Stimulated activated CD4-positive, alpha-beta T cell treated with anti-CD3 and anti-CD28 coated beads, Interleukin-1b, Interleukin-23, amount 100 ng/mL, for 48 hours (primary cell): Measurements from ENCODE around the gene BRAT1.
A peak's percentile ranks its signal among the peaks of the same experiment; 100 is the strongest.
"Not testable (repeated sequence)": the region's sequence is repeated elsewhere in the genome, so short reads cannot be mapped to it uniquely, and the experiment has no call there.

Source experiments
- DNase-seq: peaks from one replicate; pipeline ENCODE4 v3.0.0-alpha.2; 2020

The BRAT1 gene

GRCh38 chr7:2535872-2536627 is 19.3 kb downstream of the BRAT1 start:
- DNase-seq: not testable (repeated sequence)

DNA sequence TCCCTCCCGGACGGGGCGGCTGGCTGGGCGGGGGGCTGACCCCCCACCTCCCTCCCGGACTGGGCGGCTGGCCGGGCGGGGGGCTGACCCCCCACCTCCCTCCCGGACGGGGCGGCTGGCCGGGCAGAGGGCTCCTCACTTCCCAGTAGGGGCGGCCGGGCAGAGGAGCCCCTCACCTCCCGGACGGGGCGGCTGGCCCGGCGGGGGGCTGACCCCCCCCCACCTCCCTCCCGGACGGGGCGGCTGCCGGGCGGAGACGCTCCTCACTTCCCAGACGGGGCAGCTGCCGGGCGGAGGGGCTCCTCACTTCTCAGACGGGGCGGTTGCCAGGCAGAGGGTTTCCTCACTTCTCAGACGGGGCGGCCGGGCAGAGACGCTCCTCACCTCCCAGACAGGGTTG is 21.1 kb downstream of the BRAT1 start:
- not testable (repeated sequence) for DNase-seq

- not testable (repeated sequence) for DNase-seq
These were observed 21.8 kb downstream of the BRAT1 start for GRCh38 chr7:2533566-2533965.

GRCh38 chr7:2532816-2533215 is 22.5 kb downstream of the BRAT1 start:
- DNase-seq: not testable (repeated sequence)

DNA sequence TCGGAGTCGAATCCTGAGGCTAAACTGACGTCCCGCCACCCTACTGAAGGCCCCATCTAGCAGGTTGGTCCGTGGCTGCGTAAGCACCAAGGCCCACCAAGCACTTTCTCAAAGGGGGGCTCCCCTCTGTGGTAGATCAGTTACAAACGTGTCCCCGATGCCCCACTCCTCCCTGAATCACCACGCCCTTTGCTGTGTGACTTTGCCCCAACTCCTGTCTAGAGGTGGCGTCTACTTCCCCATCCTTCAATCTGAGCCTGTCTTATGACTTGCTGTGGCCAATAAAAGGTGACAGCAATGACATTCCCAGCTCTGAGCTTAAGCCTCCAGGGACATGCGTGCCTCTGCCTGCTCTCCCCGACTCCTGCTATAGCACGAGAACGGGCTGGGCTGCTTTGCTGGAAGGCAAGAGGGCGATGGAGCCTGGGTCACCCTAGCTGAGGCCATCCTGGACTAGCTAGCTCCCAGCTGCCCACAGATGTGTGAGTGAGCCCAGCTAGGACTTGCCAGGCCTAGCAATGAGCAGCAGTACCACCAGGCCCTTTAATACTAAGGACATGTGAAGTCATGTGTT is 23.0 kb downstream of the BRAT1 start:
- DNase-seq: not testable (repeated sequence)

DNA sequence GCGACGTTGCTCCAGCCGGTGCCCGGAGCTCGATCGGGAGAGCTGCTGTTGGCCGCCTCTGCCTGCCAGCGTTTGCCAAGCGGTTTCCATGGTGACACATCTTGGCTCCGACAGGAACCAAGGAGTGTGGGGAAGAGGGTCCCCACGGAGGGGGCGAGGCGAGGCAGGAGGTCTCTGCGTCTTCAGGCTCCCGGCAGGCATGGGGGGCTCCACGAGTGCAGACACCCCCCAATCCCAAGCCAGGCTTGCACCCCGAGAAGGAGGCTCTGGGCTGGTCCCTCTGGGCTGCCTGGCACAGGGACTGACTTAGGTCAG is 23.6 kb downstream of the BRAT1 start:
- DNase-seq: not testable (repeated sequence)

DNA sequence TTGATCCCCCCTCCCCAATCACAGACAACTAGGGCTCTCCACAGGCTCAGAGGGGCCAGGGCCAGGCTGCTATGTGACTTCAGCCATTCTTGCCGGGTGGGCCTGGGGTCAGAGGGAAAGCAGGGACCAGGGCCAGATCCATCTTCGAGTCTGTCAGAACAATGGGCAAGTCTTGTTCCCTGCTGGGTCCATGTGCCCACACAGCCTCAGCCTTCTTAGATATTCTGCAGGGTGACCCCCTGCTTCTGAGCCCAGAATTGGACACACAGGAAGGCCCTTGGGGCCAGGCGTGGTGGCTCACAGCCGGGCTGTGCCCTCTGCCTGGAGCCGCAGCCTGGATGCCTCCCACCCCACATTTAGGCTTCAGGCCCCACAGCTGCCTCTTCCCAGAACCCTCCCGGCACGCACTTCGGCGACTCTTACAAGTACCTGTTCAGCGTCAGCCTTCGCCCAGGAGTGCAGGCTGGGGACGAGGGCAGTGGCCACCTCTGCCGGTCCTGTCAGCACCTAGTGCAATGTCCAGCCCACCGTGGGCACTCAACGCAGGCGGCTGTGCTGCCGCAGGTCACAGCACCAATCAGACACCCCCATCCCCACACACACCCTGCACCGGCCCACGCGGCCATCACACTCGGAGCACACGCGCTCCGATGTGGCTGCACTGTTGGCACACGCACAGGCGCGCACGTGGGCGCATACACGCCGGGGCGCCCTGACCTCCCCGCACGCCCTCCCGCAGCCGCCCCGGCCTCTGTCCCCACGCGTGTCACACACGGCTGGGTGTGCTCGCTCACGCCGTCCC is 24.1 kb downstream of the BRAT1 start:
- not testable (repeated sequence) for DNase-seq

DNA sequence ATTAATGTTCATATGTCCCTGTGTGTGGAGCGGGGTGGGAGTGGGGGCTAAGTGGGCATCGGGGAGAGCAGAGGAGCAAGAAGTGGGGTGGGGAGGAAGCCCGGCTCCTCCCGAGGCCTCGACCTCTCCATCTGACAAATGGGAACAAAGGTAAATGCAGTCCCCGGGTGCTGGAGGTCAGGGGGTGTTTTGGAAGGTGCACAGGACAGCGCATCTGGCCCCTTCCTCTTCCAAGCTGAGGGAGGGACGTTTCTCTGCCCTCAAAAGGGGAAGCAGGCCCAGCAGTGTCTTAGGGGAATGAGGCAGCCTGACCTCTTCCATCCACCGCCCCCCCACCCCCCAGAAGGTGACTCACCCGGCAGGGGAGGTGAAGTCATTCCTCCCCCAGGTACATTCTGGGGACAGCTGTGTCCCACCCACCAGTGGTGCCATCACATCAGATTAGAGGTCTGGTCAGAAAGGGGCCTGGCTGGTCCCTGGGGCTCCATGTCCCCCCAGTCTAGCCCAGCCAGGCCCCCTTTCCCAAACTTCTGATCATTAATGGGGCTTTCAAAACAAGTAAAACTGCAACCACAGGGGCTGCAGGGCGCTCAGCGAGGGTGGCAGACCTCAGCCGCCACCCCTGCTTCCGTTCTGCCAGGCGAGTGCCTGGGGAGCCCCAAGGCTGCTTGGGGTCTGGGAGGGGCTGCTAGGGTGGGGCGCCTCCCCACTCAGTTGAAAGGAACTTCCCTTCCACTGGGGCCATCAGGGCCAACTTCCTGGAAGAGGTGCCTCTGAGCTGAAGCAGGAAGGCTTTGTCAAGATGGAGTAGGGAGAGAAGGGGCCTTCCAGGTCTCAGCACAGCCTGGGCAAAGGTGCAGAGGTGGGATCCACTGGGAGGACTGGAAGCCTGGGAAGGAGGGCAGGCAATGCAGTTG is 25.0 kb downstream of the BRAT1 start:
- peak; percentile 68 for DNase-seq

- peak; percentile 47 for DNase-seq
These were observed 25.9 kb downstream of the BRAT1 start for GRCh38 chr7:2529161-2530070.

DNA sequence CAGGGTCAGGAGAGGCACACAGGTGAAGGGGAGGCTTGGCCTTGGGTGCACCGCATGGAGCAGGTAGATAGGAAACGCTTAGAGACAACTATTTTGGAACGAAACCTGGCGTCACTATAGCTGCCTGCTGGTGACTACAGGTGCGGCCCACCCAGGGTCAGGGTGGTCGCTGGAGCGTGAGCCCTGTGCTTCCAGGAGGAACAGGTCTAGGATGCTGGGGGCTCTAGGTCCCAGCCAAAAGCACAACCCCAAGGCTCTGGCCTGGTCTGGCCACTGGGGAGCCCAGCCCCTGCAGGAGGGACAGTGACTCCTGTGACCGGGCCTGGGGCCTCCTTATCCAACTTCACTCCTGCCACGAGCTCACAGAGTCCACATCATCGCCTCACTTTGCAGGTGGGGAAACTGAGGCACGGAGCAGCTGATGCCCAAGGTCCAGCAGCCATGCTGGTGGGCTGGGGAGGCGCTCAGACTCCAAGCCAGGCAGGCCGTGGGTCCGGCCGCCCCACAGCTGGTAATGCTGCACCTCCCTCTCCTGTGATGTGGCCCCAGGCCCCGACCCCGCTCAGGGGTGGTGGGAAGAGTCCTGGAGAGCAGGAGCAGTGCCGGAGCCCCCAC is 26.7 kb downstream of the BRAT1 start:
- no peak for DNase-seq

DNA sequence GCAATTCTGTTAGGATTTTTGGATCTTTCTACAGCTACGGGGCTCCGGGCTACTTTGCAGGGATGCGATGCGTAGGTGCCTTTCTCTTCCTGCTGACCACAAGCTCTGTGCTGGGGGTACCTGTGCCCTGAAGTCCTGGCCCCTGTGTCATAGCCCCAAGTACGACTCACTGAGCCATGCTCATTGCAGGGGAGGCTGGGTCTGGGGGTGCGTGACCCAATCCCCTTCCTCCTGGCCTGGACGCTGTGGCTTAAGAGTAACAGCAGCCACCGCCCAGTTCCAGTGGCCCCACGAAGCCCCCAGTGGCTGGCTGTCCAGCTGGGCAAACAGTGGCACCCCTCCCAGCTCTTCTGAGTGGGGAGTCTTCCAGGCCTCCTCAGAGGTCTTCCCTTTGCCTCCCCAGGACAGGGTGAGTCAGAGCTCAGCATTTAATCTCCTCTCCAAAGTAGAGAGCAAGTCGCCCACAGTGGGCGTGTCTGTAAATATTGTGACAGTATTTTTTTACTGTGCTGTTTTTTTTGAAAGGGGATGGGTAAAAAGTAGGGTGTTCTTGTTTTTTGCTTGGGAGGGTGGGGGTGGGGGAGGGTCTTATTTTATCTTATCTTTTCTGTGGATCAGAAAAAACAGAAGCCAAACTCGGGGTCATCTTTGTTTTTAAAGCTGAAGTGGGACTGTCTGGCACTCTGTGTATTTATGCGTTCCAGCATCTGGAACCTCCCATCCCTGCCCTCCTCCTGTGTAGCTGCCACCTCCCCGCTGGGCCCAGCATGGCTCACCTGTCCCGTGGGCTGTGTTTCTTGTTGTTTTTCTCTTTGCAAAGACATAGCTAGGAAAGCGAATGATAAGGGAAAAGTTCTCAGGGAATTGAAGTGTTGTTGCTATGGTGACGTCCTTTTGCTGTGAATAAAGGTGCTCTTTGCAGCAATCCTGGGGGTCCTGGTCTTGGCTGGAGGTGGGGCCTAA is 27.5 kb downstream of the BRAT1 start:
- DNase-seq: no peak

GRCh38 chr7:2526659-2527504 is 28.4 kb downstream of the BRAT1 start:
- no peak for DNase-seq

GRCh38 chr7:2525658-2526630 is 29.4 kb downstream of the BRAT1 start:
- DNase-seq: no peak

GRCh38 chr7:2524808-2525657 is 30.3 kb downstream of the BRAT1 start:
- DNase-seq: no peak

- no peak for DNase-seq
These were observed 31.1 kb downstream of the BRAT1 start for GRCh38 chr7:2523941-2524807.

GRCh38 chr7:2523461-2523936 is 31.8 kb downstream of the BRAT1 start:
- DNase-seq: no peak
